HepG2 (cell line): ENCODE measurements around the gene PPP1R18. TPM values are rescaled to one million over a fixed set of nuclear protein-coding genes. Genes with fewer than 3 reads are reported as not detected.

Experiments used
- ATAC-seq: fragments of 200-7000 bp; cut with Tn5 transposase; 3 replicates; pipeline ENCODE4 v1.9.1; 2020; ENCODE audit warnings: mild to moderate bottlenecking, moderate library complexity
- BruUV-seq: library from RNA; stranded (reverse); fragments of 400-500 nt; replicated peaks from 2 replicates; lab custom pipeline; 2021; lab: Mats Ljungman, UMichigan
- CTCF ChIA-PET: fragments of 300-600 bp; formaldehyde crosslinking; extraction: SDS; loops from one replicate; lab custom pipeline; 2021; ENCODE audit warnings: low total read pairs, inconsistent platforms, low intra/inter-chr PET ratio; lab: Yijun Ruan, JAX
- POLR2A ChIA-PET: fragments of 350-600 bp; sonication (Branson Sonifier 250); formaldehyde crosslinking; loops from one replicate; lab custom pipeline; 2020; ENCODE audit warnings: antibody characterized with exemption, inconsistent platforms; lab: Yijun Ruan, JAX
- DNase-seq: peaks from one replicate; pipeline ENCODE4 v3.0.0-alpha.2; 2015; ENCODE audit warnings: low spot score
- FAIRE-seq: peaks from 3 replicates; lab custom pipeline; 2011; peaks lifted over from hg19 to GRCh38; lab: Jason Lieb, UNC
- H2AFZ ChIP-seq: one replicate; pipeline ENCODE4 v1.6.1; 2011; ENCODE audit warnings: low read length, inconsistent platforms
- H3K27ac ChIP-seq: fragments of 300-600 bp; 3 replicates; pipeline ENCODE4 v1.8.0; 2011; ENCODE audit warnings: mixed run types, mild to moderate bottlenecking, mixed read lengths, low read length, inconsistent platforms; ENCODE audit not compliant: insufficient read depth; ENCODE audit errors: extremely low read length
- H3K27me3 ChIP-seq, 2 experiments: fragments of 200-600 bp in 1 of 2; 2 replicates in 1 of 2; 3 replicates in 1 of 2; pipeline versions ENCODE4 v1.6.0 to v1.8.0; 2011; ENCODE audit warnings: low read length in 2 of 2, mild to moderate bottlenecking in 2 of 2, moderate library complexity in 2 of 2, inconsistent platforms in 1 of 2; ENCODE audit not compliant: insufficient read depth in 2 of 2, control insufficient read depth in 1 of 2
- H3K36me3 ChIP-seq, 2 experiments: fragments of 200-600 bp in 1 of 2; replicated peaks in 1 of 2; 2 replicates in 1 of 2; 3 replicates in 1 of 2; pipeline versions ENCODE4 v1.5.1 to v1.8.0; 2011; ENCODE audit warnings: low read length in 2 of 2, inconsistent platforms in 1 of 2; ENCODE audit not compliant: insufficient read depth in 2 of 2, control insufficient read depth in 1 of 2
- H3K4me1 ChIP-seq: 2 replicates; pipeline ENCODE4 v1.5.1; 2012; ENCODE audit warnings: low read length, inconsistent platforms; ENCODE audit not compliant: insufficient read depth
- H3K4me2 ChIP-seq: 2 replicates; pipeline ENCODE4 v1.6.0; 2011; ENCODE audit warnings: low read depth, low read length, inconsistent platforms
- H3K4me3 ChIP-seq, 3 experiments: fragments of 200-600 bp in 1 of 3; sonication (generic), shearing (Covaris generic) in 1 of 3; replicated peaks in 1 of 3; 2 replicates each; pipeline ENCODE4 v1.5.1; 2011 to 2016; ENCODE audit warnings: low read length in 3 of 3, inconsistent platforms in 2 of 3, low read depth in 2 of 3, mild to moderate bottlenecking in 2 of 3, control low read depth in 1 of 3, mixed read lengths in 1 of 3; ENCODE audit not compliant: insufficient read depth in 1 of 3
- H3K79me2 ChIP-seq: one replicate; pipeline ENCODE4 v1.6.1; 2011; ENCODE audit warnings: low read length, inconsistent platforms; ENCODE audit not compliant: insufficient read depth
- H3K9ac ChIP-seq: 2 replicates; pipeline ENCODE4 v1.6.0; 2011; ENCODE audit warnings: mild to moderate bottlenecking, low read depth, low read length, inconsistent platforms; ENCODE audit not compliant: insufficient read depth
- H3K9me3 ChIP-seq: 2 replicates; pipeline ENCODE4 v1.5.1; 2012; ENCODE audit warnings: mild to moderate bottlenecking, low read length
- H4K20me1 ChIP-seq: 2 replicates; pipeline ENCODE4 v1.6.0; 2011; ENCODE audit warnings: inconsistent platforms, mild to moderate bottlenecking, low read length, moderate library complexity; ENCODE audit not compliant: insufficient read depth
- CREM ChIP-seq, 2 experiments: sonication (generic) in 1 of 2; formaldehyde crosslinking in 1 of 2; IDR thresholded peaks; 2 replicates each; pipeline versions ENCODE4 v1.4.0 to v1.6.1; 2016 to 2020; ENCODE audit warnings: antibody characterized with exemption in 1 of 2, mild to moderate bottlenecking in 1 of 2, missing genetic modification reagents in 1 of 2
- FOXK1 ChIP-seq: sonication (generic); formaldehyde crosslinking; IDR thresholded peaks from 2 replicates; pipeline ENCODE4 v1.4.0; 2020; ENCODE audit warnings: low read depth, missing genetic modification reagents, borderline replicate concordance
- FUBP1 ChIP-seq: sonication (generic); formaldehyde crosslinking; IDR thresholded peaks from 2 replicates; pipeline ENCODE4 v1.5.1; 2020; ENCODE audit warnings: missing genetic modification reagents, mild to moderate bottlenecking, borderline replicate concordance
- GABPA ChIP-seq, 2 experiments: IDR thresholded peaks; 2 replicates each; pipeline ENCODE4 v1.6.1; 2011 to 2016; ENCODE audit warnings: low read depth in 2 of 2, low read length in 1 of 2, missing biosample characterization in 1 of 2, missing genetic modification characterization in 1 of 2
- KDM1A ChIP-seq: IDR thresholded peaks from 2 replicates; pipeline ENCODE4 v1.6.1; 2016; ENCODE audit warnings: missing compliant biosample characterization
- KDM5B ChIP-seq: sonication (generic); formaldehyde crosslinking; IDR thresholded peaks from 2 replicates; pipeline ENCODE4 v1.4.0; 2020; ENCODE audit warnings: missing genetic modification reagents, mild to moderate bottlenecking, borderline replicate concordance
- RXRA ChIP-seq: sonication (generic); formaldehyde crosslinking; IDR thresholded peaks from 2 replicates; pipeline ENCODE4 v1.5.1; 2020; ENCODE audit warnings: missing genetic modification reagents
- SNAI1 ChIP-seq: sonication (generic); formaldehyde crosslinking; IDR thresholded peaks from 2 replicates; pipeline ENCODE4 v1.5.0; 2020; ENCODE audit warnings: mild to moderate bottlenecking, missing genetic modification reagents, borderline replicate concordance
- SRSF1 ChIP-seq: fragments of 200-400 bp; formaldehyde crosslinking; optimal IDR thresholded peaks from 2 replicates; pipeline ENCODE3; 2017; ENCODE audit warnings: mild to moderate bottlenecking, low read depth, low read length, moderate library complexity
- ZBTB42 ChIP-seq: sonication (generic); formaldehyde crosslinking; IDR thresholded peaks from 2 replicates; pipeline ENCODE4 v1.5.0; 2020; ENCODE audit warnings: mild to moderate bottlenecking, missing genetic modification reagents
- ZNF180 ChIP-seq: sonication (generic); formaldehyde crosslinking; IDR thresholded peaks from 2 replicates; pipeline ENCODE4 v1.4.0; 2020; ENCODE audit warnings: low read depth, missing genetic modification reagents, borderline replicate concordance
- ZNF567 ChIP-seq: sonication (generic); formaldehyde crosslinking; IDR thresholded peaks from 2 replicates; pipeline ENCODE4 v1.8.1; 2023; ENCODE audit warnings: mild to moderate bottlenecking, missing genetic modification reagents, borderline replicate concordance
- WGBS: methylation state at CpG from one replicate; pipeline ENCODE4 v1.1.6; 2017; ENCODE audit warnings: low lambda C conversion rate; 5-methylcytosine and 5-hydroxymethylcytosine counted together
- in situ Hi-C: cut with HindIII; loops from 2 replicates; pipeline ENCODE4 v1.10.0; 2017; ENCODE audit warnings: low pct_unique_long_range_greater_than_20kb; ENCODE audit not compliant: extremely low pct_ligation_motif_present
- intact Hi-C: fragments of 100-400 bp; cut with micrococcal nuclease; formaldehyde crosslinking; loops from one replicate; pipeline ENCODE4 v1.10.0; 2022; ENCODE audit not compliant: unreplicated experiment
- polyA plus RNA-seq, 8 experiments: library from polyadenylated mRNA; depleted of rRNA in 3 of 8; stranded (reverse) in 7 of 8; unstranded in 1 of 8; fragments of >200 nt; fragmentation: Illumina TruSeq in 4 of 8; extraction: Trizol in 4 of 8; gene quantifications; 2 replicates each; pipeline versions ENCODE4 v1.2.1 to v1.2.3, GENCODE V29; 2011 to 2016; ENCODE audit warnings: low read depth in 4 of 8, missing spikeins in 1 of 8, mixed read lengths in 1 of 8; ENCODE audit not compliant: insufficient read depth in 1 of 8
- total RNA-seq, 5 experiments: library from RNA; depleted of rRNA; stranded (reverse); fragments of >200 nt; fragmentation: Illumina TruSeq; extraction: Trizol; gene quantifications; 2 replicates each; pipeline ENCODE4 v1.2.3, GENCODE V29; 2016; ENCODE audit warnings: low read depth in 1 of 5
- TF ChIP-seq, protein P1 (sequence below): sonication (generic); formaldehyde crosslinking; IDR thresholded peaks from 2 replicates; pipeline ENCODE4 v1.5.0; 2020; ENCODE audit warnings: missing genetic modification reagents

The PPP1R18 gene
- total and polyA plus RNA-seq, 2 of the 13 experiments (the other 11 are each of a cell fraction or from before 2014, with no cell fraction given) = 4.9 to 9.2 TPM

GRCh38 chr6:30690403-30691207, 4.2 kb upstream of the PPP1R18 start, which contains the start of gene NRM (continued):
- peak; percentile 60 for TF ChIP-seq GABPA (IDR thresholded peaks at IDR 0.05; ENCODE audit: low read depth, low read length)
- peak; percentile 75 for TF ChIP-seq GABPA (CRISPR knock-in tag; IDR thresholded peaks at IDR 0.05; ENCODE audit: low read depth)
- TF ChIP-seq FOXK1 (CRISPR knock-in tag) = no peak
- TF ChIP-seq, protein P1, sequence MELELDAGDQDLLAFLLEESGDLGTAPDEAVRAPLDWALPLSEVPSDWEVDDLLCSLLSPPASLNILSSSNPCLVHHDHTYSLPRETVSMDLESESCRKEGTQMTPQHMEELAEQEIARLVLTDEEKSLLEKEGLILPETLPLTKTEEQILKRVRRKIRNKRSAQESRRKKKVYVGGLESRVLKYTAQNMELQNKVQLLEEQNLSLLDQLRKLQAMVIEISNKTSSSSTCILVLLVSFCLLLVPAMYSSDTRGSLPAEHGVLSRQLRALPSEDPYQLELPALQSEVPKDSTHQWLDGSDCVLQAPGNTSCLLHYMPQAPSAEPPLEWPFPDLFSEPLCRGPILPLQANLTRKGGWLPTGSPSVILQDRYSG (CRISPR knock-in tag) = 0 out of 2 replicates have a peak, but pooled peaks have one; percentile 57
- TF ChIP-seq SRSF1 = peak; percentile 80

- FAIRE-seq (no peak), ATAC-seq (no peak), DNase-seq (no peak)
- no peaks in the 10 kb centered on the region for H3K36me3 ChIP-seq
- in situ Hi-C loops = loop anchor here (25.0 kb wide), 1 partner anchor 397 kb away; no protein-coding TSS in a partner anchor
- intact Hi-C loops = no loop called here
- ChIA-PET CTCF (no interaction called here), POLR2A (interaction anchor here (1.4 to 3.4 kb wide), 12 partner anchors 11 to 194 kb away, joined by 4 to 50 read pairs (median 9); partner anchors contain the start of genes DDR1, DHX16, IER3 and MDC1)
- WGBS = 63% methylated on average over 4 of the region's 4 CpGs
- TF ChIP-seq RXRA (no peak), FUBP1 (CRISPR knock-in tag) (0 out of 2 replicates have a peak, but pooled peaks have one; percentile 55), SNAI1 (CRISPR knock-in tag) (no peak), ZNF567 (CRISPR knock-in tag) (0 out of 2 replicates have a peak, but pooled peaks have one; percentile 37), KDM1A (CRISPR knock-in tag) (no peak), KDM5B (CRISPR knock-in tag) (0 out of 2 replicates have a peak, but pooled peaks have one; percentile 2), ZNF180 (CRISPR knock-in tag) (no peak), ZBTB42 (CRISPR knock-in tag) (0 out of 2 replicates have a peak, but pooled peaks have one; percentile 14), CREM (IDR thresholded peaks at IDR 0.05) (no peak), CREM (CRISPR knock-in tag; IDR thresholded peaks at IDR 0.05) (no peak)
- BruUV-seq = no TSS peak
- H4K20me1 ChIP-seq = no peaks in the 10 kb centered on the region
- peak overlapping the region; percentile 84 to 89 (median 87); a peak in 5 of 6 replicates for H3K4me3 ChIP-seq
- peak overlapping the region; percentile 44 for H3K27ac ChIP-seq
- H3K9me3 ChIP-seq = no peaks in the 10 kb centered on the region
- peak overlapping the region; percentile 54 for H3K9ac ChIP-seq
- peak overlapping the region; percentile 83 for H3K4me2 ChIP-seq
- H3K4me1 ChIP-seq = peaks cover 57% of the 10 kb centered on the region
- no peaks in the 10 kb centered on the region for H3K79me2 ChIP-seq
- no peak overlapping the region for H2AFZ ChIP-seq
- no peaks in the 10 kb centered on the region for H3K27me3 ChIP-seq
These were observed 3.5 kb upstream of the PPP1R18 start for GRCh38 chr6:30689985-30690384.
